ENCODE measurements around the gene S100PBP.
"Not testable (repeated sequence)": the region's sequence is repeated elsewhere in the genome, so short reads cannot be mapped to it uniquely, and the experiment has no call there.

Gene S100PBP

DNA sequence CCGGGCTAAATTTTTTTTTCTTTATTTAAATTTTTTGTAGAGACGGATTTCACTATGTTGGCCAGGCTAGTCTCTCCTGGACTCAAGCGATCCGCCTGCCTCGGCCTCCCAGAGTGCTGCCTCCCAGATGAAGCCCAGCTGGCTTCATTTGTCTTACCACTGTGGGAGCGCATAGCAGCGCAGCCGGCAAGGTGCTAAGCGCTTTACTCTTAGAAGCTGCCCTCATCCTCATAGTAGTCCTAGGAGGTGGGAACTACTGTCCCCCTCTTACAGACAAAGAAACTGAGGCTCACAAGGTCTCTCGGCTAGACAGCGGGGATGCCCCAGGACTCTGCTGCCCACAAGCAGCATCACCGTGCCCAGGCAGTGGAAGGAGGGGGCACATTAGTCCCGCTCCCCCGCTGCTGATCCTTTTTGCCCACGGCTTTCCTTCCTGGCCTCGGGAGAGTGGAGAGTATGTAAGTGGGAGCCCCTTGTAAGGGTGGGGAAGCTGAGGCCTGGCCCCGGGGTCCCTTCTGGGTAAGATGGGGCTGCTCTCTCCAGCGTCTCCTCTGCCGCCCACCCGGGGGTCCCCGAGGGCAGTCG, 83.0 kb downstream of the S100PBP start:
- no peak for DNase-seq (ENCODE audit: low read depth, low spot score)

DNA sequence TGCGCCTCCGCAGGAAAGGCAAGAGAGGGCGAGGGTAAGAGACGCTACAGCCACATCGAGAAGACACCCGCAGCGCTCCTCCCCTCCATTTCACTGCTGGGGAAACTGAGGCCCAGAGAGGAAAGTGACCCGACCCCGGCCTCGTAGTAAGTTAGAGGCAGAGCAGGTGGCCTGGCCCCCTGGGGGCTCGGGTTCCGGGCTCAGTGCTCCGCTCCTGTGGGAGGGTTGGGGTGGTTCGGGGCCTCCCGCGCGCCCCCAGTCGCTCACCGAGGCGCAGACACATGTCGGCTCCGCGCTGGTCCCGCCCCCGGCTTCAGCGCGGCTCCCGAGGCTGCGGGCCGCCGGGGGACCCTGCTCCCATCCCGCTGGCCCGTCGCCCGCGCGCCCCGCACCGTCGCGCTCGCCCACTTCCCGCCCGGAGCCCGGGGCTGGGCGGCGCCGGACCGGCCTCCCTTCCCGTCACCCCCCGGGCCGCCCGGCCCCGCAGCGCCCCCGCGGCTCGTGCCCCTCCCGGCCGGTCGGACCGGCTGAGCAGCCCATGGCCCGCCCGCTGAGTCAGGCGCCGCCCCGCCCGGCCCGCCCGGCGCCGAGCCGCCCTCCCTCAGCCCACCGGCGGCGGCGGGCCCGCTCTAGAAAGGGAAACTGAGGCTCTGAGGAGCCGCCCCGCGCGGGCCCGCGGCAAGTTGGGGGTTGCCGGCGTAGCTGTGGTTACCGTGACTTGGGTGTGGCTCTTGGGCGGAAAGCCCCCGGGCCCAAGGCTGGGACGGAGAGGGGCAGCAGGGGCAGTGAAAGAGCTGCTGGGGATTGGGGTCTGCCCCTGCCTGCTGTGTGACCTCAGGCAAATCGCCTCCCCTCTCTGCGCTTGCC, 83.7 kb downstream of the S100PBP start, which contains the start of gene TMEM54:
Gene TMEM54, minus strand, starts transcription at position 434 of the 867 bp plus-strand sequence. Its CDS starts 151 bp downstream, at position 283.
- DNase-seq (ENCODE audit: low read depth, low spot score), result no peak

DNA sequence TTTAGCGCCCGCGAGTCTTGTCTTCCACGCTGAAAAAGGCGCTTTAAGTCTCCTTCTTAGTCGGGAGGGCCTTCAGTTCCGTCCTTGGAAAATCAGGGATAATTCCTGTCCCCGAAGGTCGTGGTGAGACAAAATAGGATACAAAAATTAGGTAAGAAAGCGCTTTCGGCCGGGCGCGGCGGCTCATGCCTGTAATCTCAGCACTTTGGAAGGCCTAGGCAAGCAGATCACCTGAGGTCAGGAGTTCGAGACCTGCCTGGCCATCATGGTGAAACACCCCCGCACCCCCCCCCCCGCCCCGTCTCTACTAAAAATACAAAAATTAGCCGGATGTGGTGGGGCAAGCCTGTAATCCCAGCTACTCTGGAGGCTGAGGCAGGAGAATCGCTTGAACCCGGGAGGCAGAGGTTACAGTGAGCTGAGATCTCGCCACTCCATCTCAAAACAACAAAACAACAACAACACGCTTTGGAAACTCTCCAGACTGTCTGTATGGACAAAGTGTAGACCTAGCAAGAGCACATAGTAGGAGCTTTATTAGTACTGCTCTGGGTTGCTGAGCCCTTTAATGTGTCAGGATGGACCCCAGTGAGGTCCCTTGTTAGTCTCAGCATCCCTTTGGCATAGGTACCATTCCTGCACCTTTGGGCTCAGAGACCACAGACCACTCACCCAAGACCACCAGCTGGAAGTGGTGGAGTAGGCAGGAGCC, 84.5 kb downstream of the S100PBP start:
- DNase-seq (ENCODE audit: low read depth, low spot score), result no peak

DNA sequence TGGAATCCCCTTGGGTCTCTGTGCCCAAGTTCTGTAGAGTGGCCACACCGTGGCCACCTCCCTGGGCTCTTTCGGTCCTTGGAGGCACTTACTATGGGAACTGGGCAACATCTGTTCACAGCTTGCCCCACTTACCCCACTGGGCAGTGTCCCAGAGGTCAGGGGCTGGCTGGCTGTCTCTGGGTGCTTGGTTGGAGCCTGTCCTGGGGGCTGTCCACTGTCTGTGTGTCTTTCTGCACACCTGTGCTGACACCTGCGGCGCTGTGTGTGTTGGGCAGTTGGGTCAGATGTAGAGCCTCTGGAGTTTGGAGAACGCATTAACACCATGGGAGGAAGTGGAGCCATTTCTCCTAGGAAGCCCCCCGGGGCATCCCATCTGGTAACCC, 85.1 kb downstream of the S100PBP start:
- no peak for DNase-seq (ENCODE audit: low read depth, low spot score)

DNA sequence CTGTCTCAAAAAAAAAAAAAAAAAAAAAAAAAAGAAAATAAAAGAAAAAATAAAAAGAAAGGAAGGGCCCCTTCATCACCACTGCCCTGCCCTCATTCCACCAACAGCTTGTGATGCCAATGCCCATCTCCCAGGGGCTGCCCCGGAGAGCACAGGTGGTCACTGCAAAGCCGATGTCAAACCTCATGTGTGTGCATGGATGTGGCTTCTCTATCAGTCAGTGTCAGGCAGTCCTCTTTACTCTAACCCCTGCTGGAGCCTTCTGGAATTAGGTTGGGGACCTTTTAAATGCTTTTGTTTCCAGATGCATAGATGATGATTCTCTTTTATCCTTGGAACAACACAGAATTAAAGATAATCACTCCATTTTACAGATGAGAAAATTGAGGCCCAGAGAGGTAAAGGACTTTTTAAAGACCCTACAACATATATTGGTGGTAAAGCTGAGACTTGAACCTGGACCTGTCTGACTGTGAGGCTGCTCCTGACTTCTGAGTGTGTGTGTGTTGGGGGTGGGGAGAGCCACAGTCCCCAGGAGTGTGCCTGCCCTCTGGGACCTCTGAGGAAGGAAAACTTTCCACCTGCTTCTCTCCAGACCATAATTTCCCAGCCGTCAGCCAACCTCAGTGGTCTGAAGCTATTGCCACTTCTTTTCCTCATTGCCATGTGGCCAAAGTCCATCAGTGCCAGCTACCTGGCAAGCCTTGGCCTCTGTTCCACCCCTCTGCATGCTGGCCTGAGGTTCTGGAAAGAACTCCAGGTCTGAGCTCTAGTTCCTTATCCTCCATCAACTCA, 86.7 kb downstream of the S100PBP start:
- no peak for DNase-seq (ENCODE audit: low read depth, low spot score)

DNA sequence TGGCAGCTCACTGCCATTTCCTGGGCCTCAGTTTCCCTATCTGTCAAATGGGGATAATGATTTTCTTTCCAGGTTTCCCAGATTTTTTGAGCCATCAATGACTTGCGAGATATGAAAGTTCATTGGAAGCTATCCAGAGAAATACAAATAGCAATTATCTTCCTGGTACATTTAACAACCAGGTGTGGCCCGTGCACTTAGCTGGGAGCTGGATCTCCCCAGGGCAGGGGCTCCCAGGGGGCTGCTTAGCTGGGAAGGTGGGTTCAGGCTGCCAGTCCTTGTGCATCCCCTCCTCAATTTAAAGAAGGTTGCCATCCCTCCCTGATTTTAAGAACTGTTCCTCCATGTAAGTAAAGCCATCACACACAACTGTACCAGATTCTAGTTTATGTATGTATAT, 87.3 kb downstream of the S100PBP start:
- no peak for DNase-seq (ENCODE audit: low read depth, low spot score)

DNA sequence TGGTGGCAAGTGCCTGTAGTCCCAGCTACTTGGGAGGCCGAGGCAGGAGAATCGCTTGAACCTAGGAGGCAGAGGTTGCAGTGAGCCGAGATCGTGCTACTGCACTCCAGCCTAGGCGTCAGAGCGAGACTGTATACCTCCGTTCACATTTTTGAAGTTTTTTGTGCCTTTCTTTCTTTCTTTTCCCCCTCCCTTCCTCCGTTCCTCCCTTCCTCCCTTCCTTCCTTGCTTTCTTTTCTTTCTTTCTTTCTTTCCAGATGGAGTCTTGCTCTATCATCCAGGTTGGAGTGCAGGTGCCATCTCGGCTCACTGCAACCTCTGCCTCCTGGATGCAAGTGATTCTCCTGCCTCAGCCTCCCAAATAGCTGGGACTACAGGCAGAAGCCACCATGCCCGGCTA, 88.1 kb downstream of the S100PBP start:
- DNase-seq (ENCODE audit: low read depth, low spot score), result not testable (repeated sequence)

DNA sequence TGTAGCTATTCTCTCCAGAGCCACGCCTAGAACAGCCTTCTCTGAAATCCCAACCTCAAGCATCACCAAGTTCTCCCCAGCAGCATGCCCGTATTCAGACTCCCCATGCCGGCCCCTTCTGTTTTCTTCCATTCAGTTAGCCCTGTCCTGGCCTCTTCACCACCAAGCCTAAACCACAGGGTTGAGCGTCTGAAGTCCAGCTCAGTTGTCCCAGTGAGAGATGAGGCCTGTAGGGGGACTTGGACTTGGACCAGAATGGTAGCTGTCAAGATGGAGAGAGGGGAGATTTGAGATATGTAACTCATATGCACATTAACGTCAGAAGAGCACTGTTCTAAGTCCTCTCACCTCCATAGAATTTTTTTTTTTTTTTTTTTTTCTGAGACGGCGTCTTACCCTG, 89.2 kb downstream of the S100PBP start:
- DNase-seq (ENCODE audit: low read depth, low spot score), result no peak

DNA sequence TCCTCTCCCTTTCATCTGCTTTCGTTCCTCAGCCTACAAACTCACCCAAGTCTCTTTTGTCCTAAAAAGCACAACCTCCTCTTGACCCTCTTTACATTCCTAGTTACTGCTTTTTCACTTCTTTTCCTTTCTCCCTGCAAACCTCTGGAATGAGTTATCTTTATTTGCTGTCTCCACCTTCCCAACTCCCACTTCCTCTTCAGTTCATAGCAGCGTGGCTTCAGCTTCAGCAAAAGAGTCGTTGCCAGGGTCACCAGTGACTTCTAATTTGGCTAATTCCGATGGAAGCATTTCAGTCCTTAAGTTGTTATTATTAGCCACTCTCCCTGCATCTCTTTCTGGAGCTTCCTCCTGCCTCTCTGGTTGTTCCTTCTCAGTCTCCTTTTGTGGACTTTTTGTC, 90.0 kb downstream of the S100PBP start:
- DNase-seq (ENCODE audit: low read depth, low spot score), result no peak
